ENCODE data around the gene VHLL.

DNA sequence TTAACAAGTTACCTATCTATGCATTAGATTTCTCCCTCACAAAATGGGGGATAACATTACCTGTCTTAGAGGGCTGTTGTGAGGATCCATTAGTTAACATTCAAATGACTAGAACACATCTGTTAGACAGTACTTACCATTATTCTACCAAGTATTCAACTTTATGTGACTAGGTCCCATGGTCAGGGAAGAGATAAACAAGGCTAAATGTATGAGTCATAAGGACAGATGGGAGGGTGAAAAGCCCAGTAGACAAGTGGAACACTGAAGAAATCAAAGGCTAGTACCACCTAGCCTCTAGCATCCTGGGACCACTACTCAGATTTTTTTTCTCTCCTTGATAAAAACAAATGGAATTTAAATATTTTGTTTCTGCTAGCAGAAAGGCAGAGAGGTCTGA, 9.0 kb upstream of the VHLL start:
- TF ChIP-seq RFX5 (IDR thresholded peaks at IDR 0.05; ENCODE audit: low read length) (no peak), SIN3A (IDR thresholded peaks at IDR 0.05; ENCODE audit: borderline replicate concordance, low read depth, low read length) (no peak)
- TF ChIP-seq, protein P1, sequence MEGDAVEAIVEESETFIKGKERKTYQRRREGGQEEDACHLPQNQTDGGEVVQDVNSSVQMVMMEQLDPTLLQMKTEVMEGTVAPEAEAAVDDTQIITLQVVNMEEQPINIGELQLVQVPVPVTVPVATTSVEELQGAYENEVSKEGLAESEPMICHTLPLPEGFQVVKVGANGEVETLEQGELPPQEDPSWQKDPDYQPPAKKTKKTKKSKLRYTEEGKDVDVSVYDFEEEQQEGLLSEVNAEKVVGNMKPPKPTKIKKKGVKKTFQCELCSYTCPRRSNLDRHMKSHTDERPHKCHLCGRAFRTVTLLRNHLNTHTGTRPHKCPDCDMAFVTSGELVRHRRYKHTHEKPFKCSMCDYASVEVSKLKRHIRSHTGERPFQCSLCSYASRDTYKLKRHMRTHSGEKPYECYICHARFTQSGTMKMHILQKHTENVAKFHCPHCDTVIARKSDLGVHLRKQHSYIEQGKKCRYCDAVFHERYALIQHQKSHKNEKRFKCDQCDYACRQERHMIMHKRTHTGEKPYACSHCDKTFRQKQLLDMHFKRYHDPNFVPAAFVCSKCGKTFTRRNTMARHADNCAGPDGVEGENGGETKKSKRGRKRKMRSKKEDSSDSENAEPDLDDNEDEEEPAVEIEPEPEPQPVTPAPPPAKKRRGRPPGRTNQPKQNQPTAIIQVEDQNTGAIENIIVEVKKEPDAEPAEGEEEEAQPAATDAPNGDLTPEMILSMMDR (IDR thresholded peaks at IDR 0.05), result no peak
- TF ChIP-seq, protein P2, sequence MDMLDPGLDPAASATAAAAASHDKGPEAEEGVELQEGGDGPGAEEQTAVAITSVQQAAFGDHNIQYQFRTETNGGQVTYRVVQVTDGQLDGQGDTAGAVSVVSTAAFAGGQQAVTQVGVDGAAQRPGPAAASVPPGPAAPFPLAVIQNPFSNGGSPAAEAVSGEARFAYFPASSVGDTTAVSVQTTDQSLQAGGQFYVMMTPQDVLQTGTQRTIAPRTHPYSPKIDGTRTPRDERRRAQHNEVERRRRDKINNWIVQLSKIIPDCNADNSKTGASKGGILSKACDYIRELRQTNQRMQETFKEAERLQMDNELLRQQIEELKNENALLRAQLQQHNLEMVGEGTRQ (IDR thresholded peaks at IDR 0.05; ENCODE audit: borderline replicate concordance, low read depth, low read length), result no peak
- TF ChIP-seq, protein P3, sequence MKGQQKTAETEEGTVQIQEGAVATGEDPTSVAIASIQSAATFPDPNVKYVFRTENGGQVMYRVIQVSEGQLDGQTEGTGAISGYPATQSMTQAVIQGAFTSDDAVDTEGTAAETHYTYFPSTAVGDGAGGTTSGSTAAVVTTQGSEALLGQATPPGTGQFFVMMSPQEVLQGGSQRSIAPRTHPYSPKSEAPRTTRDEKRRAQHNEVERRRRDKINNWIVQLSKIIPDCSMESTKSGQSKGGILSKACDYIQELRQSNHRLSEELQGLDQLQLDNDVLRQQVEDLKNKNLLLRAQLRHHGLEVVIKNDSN (IDR thresholded peaks at IDR 0.05; ENCODE audit: borderline replicate concordance, low read depth), result no peak
